ENCODE measurements around the gene RTP5. TPM values are rescaled to one million over a fixed set of nuclear protein-coding genes. Genes with fewer than 3 reads are reported as not detected.

The RTP5 gene
- total and polyA plus RNA-seq, 2 donors (not counting 3 experiments of a cell fraction or from before 2014, with no cell fraction given), result not detected

- DNase-seq (ENCODE audit: low read depth, low spot score) (no peak), FAIRE-seq (no peak)
- Histone ChIP-seq H3K4me3 (replicated peaks in 1 of 3; ENCODE audit: insufficient read depth in 1 of 3, low read depth in 1 of 3, low read length in 3 of 3) (no peak overlapping the region), H3K27me3 (ENCODE audit: control insufficient read depth in 2 of 2, insufficient read depth in 2 of 2, low read length in 2 of 2) (no peaks in the 10 kb centered on the region), H3K9me1 (replicated peaks; ENCODE audit: control insufficient read depth, extremely low read depth, insufficient read depth, low read length) (no peaks in the 10 kb centered on the region), H3K4me1 (ENCODE audit: control insufficient read depth, extremely low read depth, insufficient read depth, low read length) (peaks cover 2% of the 10 kb centered on the region), H4K20me1 (replicated peaks; ENCODE audit: control insufficient read depth, extremely low read depth, insufficient read depth, low read length) (no peaks in the 10 kb centered on the region), H3K9ac (replicated peaks; ENCODE audit: extremely low read depth, insufficient read depth, low read length) (no peak overlapping the region), H3K79me2 (ENCODE audit: control insufficient read depth, insufficient read depth, low read length) (no peaks in the 10 kb centered on the region), H3K4me2 (ENCODE audit: insufficient read depth, low read length) (no peak overlapping the region), H3K27ac (ENCODE audit: insufficient read depth, low read depth, low read length) (no peak overlapping the region), H3K9me3 (replicated peaks; ENCODE audit: control insufficient read depth, insufficient read depth, low read length) (no peaks in the 10 kb centered on the region), H2AFZ (ENCODE audit: low read depth, low read length) (no peak overlapping the region), H3K36me3 (ENCODE audit: control insufficient read depth in 2 of 2, extremely low read depth in 1 of 2, insufficient read depth in 2 of 2, low read length in 2 of 2) (no peaks in the 10 kb centered on the region)
- ChIA-PET CTCF (interaction anchor here (1.9 kb wide), 1 partner anchor 56 kb away, joined by 6 read pairs; no protein-coding TSS in a partner anchor), POLR2A (no interaction called here)
- intact Hi-C loops (cut with micrococcal nuclease) (no loop called here), dilution Hi-C loops (cut with MboI; ENCODE audit: extremely low pct_ligation_motif_present, low sequenced_read_pairs) (no loop called here)
- no TSS peak for BruUV-seq (replicated peaks)
- TF ChIP-seq POLR2AphosphoS5 (IDR thresholded peaks at IDR 0.05; ENCODE audit: insufficient read depth, low read depth, low read length), result no peak
- no peak for TF ChIP-seq MAX (IDR thresholded peaks at IDR 0.05; ENCODE audit: insufficient read depth, insufficient read length)
- no peak for TF ChIP-seq MYC (IDR thresholded peaks at IDR 0.05; ENCODE audit: low read depth, low read length)
- no peak for TF ChIP-seq JUN (IDR thresholded peaks at IDR 0.05; ENCODE audit: borderline replicate concordance, insufficient read depth, insufficient read length, low read depth)
- no peak for TF ChIP-seq EZH2 (IDR thresholded peaks at IDR 0.05; ENCODE audit: borderline replicate concordance, low read depth, low read length, severe bottlenecking)
- no peak for TF ChIP-seq FOS (IDR thresholded peaks at IDR 0.05; ENCODE audit: borderline replicate concordance, insufficient read depth, low read length)
- no peak for TF ChIP-seq POLR2A (IDR thresholded peaks at IDR 0.05; ENCODE audit: low read depth, low read length)
- no peak for TF ChIP-seq CTCF (IDR thresholded peaks at IDR 0.05; ENCODE audit: extremely low read depth in 1 of 2, insufficient read depth in 1 of 2, low read depth in 1 of 2, low read length in 2 of 2)
- TF ChIP-seq GATA2 (IDR thresholded peaks at IDR 0.05; ENCODE audit: insufficient read depth, insufficient read length, low read depth, low read length), result no peak
Observed at GRCh38 chr2:241894681-241895426, 25.3 kb downstream of the RTP5 start.
